M059J (cell line): ENCODE results near the gene CYP2F1. TPM values are rescaled to one million over a fixed set of nuclear protein-coding genes. Genes with fewer than 3 reads are reported as not detected.
A peak's percentile ranks its signal among the peaks of the same experiment; 100 is the strongest.
"Not testable (repeated sequence)": the region's sequence is repeated elsewhere in the genome, so short reads cannot be mapped to it uniquely, and the experiment has no call there.

Experiments used
- DNase-seq: peaks from one replicate; pipeline ENCODE4 v3.0.0-alpha.2; 2012; ENCODE audit warnings: low read depth
- total RNA-seq: library from RNA; depleted of rRNA; stranded (reverse); fragments of >200 nt; shearing (Covaris generic); gene quantifications from 2 replicates; pipeline ENCODE4 v1.2.3, GENCODE V29; 2014; rRNA removed

Gene CYP2F1
- total RNA-seq: not detected in 2 replicates

DNA sequence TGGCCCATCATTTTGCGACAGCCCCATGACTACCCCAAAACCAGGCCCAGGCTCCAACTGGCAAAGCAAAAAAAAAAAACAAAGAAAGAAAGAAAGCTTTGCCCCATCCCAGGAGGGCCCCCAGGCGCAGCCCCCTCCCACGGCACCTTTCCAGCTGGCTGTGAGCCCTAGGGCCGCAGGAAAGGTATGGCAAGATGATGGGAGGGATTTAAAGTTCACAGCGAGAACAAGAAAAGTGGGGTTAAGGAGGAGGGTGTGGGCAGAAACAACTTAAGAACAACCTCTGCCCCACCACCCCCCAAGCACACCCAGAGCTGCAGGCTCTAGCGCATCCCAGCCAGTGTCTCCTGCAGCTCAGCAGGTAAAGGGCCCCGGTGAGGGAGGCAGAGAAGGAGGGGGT, at the start of gene CYP2F1:
CYP2F1 (plus strand) TSS at position 301 of the 400 bp plus-strand sequence. CDS start 1,757 bp downstream, outside the sequence.
- DNase-seq: no peak

DNA sequence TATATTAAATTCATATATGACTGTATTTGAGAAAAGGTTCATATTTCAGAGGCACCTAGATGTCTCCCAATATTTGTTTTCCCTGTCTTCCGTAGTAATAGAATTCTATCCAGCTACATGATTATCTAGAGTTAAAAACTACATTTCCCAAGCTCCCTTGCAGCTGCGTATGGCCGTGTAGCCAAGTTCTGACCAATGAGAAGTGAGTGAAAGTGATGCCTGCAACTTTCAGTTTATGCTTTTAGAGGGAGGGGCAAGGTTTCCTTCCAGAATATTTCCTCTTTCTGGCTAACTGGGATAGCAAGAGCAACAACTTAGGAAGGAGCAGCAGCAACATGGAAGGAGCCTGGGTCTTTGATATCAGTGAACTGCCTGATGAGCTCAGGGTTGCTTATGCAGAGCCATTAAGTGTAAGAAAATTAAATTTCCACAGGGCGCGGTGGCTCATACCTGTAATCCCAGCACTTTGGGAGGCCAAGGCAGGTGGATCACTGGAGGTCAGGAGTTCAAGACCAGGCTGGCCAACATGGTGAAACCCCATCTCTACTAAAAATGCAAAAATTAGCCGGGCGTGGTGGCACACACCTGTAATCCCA, 49.2 kb upstream of the CYP2F1 start:
- DNase-seq: peak; percentile 54

GRCh38 chr19:41076286-41076685, 37.9 kb upstream of the CYP2F1 start:
- no peak for DNase-seq

- DNase-seq: peak; percentile 57
Observed at GRCh38 chr19:41083516-41083915, 30.7 kb upstream of the CYP2F1 start.

DNA sequence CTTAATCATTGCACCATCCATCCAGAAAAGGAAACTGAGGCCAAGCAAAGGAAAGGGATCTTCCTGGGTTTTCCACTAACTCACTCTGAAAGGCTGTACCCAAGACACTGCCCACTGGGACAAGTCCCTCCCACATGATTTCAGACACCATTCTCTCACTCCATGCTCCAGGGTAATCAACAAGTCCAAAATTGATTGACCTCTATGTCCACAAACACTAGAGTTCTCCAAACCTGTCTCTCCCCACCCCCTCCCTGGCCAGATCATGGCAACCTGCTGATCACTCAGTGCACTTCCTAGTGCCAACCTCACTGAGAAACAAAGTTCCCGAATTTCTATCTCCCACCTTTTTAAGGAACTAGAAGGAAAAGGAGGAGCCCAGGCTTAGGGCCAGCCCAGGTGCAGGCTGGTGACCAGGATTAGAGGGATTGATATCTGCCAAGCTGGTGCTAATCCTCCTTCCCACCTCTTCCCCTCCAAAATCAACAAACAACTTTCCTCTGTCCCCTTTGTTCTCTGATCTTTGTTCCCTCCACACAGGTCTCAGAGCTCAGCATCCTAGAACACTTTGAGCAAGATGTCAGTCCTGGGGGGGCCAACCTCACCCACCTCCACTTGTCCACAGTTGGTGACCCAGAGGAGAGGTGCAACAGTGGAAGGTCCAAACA, 28.4 kb upstream of the CYP2F1 start:
- DNase-seq: no peak

- no peak for DNase-seq
Observed at GRCh38 chr19:41088151-41088550, 26.1 kb upstream of the CYP2F1 start, which contains the start of gene CYP2A13. TSS of gene CYP2A13 (plus strand) at chr19:41088451. CDS start at chr19:41088472, 21 bp downstream.

DNA sequence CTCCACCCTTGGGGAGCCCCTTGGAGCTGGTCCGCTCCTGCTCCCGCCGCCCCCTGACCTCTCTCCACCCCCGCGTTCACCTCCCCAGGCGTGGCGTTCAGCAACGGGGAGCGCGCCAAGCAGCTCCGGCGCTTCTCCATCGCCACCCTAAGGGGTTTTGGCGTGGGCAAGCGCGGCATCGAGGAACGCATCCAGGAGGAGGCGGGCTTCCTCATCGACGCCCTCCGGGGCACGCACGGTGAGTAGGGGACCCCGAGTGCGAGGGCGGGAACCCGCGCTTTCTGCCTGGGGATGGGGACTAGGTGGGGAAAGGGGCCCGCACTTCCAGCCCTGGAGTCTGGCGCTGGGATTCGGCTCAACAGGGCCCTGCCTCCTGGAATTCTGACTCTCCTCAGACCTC, 24.3 kb upstream of the CYP2F1 start:
- no peak for DNase-seq

- no peak for DNase-seq
Observed at GRCh38 chr19:41095703-41096102, 18.5 kb upstream of the CYP2F1 start.

DNA sequence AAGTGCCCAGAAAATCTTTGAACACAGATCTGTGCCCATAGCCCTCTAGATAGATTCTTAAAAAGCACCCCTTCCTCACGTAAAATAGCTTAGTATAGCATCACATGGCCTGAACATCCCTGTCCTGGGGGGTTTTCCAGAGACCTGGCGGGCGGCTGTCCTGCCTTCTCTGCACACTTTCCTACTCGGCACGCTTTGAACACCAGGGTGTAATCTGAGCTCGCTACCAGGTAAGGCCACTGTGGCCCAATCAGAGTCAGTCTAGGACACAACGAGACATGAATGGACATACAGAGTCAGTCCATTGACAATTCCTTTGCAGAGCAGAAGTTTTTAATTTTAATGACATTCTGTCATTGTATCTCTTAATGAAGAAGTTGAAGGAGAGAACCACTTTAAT, 17.9 kb upstream of the CYP2F1 start:
- no peak for DNase-seq

DNA sequence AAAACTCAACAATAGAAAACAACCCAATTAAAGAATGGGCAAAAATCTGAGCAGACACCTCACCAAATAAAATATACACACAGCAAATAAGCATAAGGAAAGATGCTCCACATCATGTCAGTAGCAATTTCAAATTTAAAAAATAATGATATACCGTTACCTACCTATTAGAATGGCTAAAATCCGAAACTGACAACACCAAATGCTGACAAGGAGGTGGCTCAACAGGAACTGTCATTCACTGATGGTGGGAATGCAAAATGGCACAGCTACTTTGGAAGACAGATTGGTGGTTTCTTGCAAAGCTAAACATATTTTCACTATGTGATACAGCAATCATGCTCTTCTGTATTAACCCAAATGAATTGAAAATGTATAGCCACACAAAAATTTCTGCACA, 16.9 kb upstream of the CYP2F1 start:
- DNase-seq: no peak

GRCh38 chr19:41098762-41099161, 15.5 kb upstream of the CYP2F1 start:
- DNase-seq: no peak

DNA sequence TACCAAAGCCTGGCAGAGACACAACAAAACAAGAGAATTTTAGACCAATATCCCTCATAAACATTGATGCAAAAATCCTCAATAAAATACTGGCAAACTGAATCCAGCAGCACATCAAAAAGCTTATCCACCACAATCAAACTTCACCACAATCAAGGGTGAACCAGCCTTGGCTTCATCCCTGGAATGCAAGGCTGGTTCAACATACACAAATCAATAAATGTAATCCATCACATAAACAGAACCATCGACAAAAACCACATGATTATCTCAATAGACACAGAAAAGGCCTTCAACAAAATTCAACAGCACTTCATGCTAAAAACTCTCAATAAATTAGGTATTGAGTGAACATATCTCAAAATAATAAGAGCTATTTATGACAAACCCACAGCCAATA, 12.0 kb upstream of the CYP2F1 start:
- not testable (repeated sequence) for DNase-seq

DNA sequence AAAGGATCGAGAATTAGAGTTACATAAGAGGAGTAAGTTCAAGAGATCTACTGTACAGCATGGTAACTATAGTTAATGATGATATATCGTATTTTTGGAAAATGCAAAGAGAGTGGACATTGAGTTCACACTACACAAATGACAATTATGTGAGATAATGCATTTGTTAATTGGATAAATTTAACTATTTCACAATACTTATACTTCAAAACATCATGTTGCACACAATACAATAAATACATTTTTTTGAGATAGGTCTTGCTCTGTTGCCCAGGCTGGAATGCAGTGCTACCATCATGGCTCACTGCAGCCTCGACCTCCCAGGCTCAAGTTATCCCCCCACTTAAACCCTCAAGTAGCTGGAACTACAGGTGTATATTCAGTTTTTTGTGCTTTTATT, 8.1 kb upstream of the CYP2F1 start:
- DNase-seq: no peak

DNA sequence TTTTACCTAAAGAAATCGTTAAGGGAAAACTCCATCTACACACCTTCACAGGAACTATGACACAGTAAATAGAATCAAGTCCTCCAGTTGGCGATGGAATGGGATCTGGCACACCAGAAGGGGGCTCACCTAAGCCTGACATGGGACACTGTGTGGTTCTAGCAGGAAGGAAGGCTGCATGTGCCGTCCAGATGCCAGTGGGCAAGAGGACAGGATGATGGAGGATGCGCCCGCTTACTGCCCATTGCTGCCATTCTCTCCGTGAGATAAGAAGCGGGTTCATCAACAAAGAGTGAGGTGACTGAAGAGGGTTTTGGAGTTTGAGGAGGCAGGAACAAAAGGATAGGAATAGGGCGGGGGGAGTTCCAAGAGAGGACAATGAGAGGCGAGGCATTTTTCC, 2.9 kb upstream of the CYP2F1 start:
- DNase-seq: no peak

GRCh38 chr19:41111750-41112295, 2.4 kb upstream of the CYP2F1 start:
- DNase-seq: no peak

DNA sequence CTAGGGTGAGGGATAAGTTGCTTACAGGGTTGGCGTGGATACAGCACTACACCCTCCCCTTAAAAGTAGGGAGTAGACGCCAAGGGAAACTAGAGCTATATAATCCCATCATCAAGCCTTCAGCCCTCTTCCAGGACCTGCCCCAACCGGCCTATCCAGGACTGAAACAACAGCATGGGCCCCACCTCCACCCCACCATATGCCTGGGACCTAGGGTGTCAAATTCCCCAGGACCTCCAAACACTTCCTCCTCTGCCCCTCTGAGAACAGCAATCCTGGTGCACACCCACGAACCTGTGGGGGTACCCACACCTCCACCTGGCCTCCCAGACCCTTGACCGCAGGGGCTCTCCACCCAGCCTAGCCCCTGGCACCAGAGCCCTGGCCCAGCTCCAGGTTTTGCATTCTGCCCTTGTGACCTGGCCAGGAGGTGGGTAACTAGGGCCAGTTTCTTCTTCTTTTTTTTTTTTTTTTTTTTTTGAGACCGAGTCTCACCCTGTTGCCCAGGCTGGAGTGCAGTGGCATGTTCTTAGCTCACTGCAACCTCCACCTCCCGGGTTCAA, 1.4 kb upstream of the CYP2F1 start:
- no peak for DNase-seq

- no peak for DNase-seq
Observed at GRCh38 chr19:41116261-41116660, 2.0 kb downstream of the CYP2F1 start.

DNA sequence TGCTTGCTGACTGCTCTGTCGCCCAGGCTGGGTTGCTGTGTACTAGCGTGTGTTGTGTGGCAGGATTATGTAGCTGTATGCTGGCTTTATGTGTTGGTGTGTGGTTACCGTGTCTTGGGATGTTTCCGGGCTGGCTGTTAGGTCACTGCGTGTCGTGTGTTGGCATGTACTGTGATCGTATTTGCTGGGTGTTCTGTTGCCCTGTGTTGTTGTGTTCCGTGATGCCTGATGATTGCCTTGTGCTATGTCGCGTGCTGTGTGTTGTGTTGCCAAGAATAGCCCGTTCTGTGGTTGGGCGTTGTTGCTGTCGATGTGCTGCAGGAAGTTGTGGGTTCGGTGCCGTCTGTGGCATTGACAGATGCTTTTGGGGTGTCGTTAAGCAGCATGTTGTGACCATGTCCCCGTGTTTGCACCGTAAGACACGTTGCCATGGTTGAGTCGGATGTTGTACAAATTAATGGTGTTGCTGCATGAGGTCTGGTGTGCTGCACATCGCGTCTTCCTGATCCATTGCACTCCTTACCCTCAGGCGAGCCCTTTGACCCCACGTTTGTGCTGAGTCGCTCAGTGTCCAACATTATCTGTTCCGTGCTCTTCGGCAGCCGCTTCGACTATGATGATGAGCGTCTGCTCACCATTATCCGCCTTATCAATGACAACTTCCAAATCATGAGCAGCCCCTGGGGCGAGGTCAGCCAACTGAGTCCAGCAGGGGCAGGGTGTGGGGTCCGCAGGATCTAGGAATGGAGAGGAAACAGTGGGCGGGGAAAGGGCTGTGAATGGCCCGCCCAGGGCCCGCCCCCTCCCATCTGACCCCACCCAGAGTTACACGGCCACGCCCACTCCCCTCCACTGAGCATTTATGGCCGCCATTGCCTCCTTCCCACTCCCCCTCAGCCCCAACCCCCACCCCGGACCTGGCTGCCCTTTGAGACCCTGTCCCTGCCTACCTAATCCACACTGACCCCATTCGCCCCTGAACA, 7.0 kb downstream of the CYP2F1 start:
- not testable (repeated sequence) for DNase-seq

GRCh38 chr19:41122846-41123245, 8.6 kb downstream of the CYP2F1 start:
- DNase-seq: not testable (repeated sequence)

DNA sequence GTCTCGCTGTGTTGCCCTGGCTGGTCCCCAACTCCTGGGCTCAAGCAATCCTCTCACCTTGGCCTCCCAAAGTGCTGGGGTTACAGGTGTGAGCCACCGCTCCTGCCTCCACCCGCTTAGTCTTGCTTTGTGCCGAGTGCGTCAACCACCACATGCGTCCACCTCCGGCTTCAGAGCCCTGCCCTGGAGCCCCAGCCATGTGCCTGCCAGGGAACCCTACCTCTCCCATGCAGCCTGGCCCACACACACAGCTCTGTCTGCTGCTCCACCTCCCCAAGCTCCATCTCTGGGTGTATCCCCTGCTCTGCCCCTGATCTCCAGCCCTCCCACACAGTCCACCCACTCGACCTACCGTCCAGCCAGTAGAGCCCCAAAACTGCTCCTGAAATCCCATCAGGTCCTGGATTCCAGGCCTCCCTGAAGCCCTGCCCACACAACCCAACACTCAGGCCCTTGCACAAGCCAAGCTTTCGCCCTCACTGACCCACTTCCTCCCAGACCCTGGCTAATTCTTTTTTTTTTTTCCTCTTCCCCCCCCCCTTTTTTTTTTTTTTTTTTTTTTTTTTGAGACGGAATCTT, 9.6 kb downstream of the CYP2F1 start:
- no peak for DNase-seq

DNA sequence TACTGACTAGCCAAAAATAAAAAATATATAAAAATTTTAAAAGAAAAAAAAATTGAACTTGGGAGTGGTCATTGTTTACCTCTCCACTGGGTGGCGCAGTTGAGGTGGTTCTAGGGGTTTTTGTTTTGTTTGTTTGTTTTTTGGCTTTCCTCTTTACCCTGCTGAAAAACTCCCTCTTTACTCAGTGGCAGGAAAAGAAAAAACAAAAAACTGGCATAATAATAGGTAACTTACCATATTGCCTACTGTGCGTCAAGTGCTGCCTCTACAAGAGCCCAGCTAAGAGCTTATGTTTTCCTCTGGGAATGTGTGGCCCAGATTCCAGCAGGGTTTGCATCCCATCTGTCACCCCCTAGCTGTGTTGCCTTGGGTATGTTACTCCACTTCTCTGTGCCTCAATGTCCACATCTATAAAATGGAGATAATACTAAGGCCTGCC, 12.6 kb downstream of the CYP2F1 start:
- DNase-seq: not testable (repeated sequence)
